HepG2 (cell line): ENCODE results near the gene FBLL1. TPM values are rescaled to one million over a fixed set of nuclear protein-coding genes. Genes with fewer than 3 reads are reported as not detected.

Experiments used
- AFF4 ChIP-seq: sonication (generic); formaldehyde crosslinking; IDR thresholded peaks from 2 replicates; pipeline ENCODE4 v1.4.0; 2020; ENCODE audit warnings: missing genetic modification reagents
- ATF7 ChIP-seq, 2 experiments: fragments of 450-650 bp in 1 of 2; sonication (generic) in 1 of 2; formaldehyde crosslinking in 1 of 2; IDR thresholded peaks; 2 replicates each; pipeline versions ENCODE4 v1.4.0 to v1.6.1; 2016 to 2020; ENCODE audit warnings: antibody characterized with exemption in 1 of 2, mild to moderate bottlenecking in 1 of 2, missing genetic modification reagents in 1 of 2
- CEBPG ChIP-seq: IDR thresholded peaks from 2 replicates; pipeline ENCODE4 v1.6.1; 2016
- CENPX ChIP-seq: sonication (generic); formaldehyde crosslinking; IDR thresholded peaks from 2 replicates; pipeline ENCODE4 v1.9.0; 2021; ENCODE audit warnings: mild to moderate bottlenecking, missing genetic modification reagents, moderate library complexity
- GATAD2A ChIP-seq: IDR thresholded peaks from 2 replicates; pipeline ENCODE4 v1.6.1; 2016
- HCFC1 ChIP-seq: fragments of 150-350 bp; IDR thresholded peaks from 2 replicates; pipeline ENCODE4 v1.6.1; 2014; ENCODE audit warnings: low read depth, low read length
- MBD4 ChIP-seq: IDR thresholded peaks from 2 replicates; pipeline ENCODE4 v1.6.1; 2012; ENCODE audit warnings: low read length, inconsistent platforms, borderline replicate concordance
- MED13 ChIP-seq: sonication (generic); formaldehyde crosslinking; IDR thresholded peaks from 2 replicates; pipeline ENCODE4 v1.5.0; 2020; ENCODE audit warnings: missing genetic modification reagents
- MLLT10 ChIP-seq: sonication (generic); formaldehyde crosslinking; IDR thresholded peaks from 2 replicates; pipeline ENCODE4 v1.4.0; 2020; ENCODE audit warnings: missing genetic modification reagents
- MYNN ChIP-seq: sonication (generic); formaldehyde crosslinking; IDR thresholded peaks from 2 replicates; pipeline ENCODE4 v1.4.0; 2020; ENCODE audit warnings: mild to moderate bottlenecking, low read depth, missing genetic modification reagents
- NFKB2 ChIP-seq: sonication (generic); formaldehyde crosslinking; IDR thresholded peaks from 2 replicates; pipeline ENCODE4 v1.4.0; 2020; ENCODE audit warnings: missing genetic modification reagents, borderline replicate concordance
- PHB2 ChIP-seq: fragments of 450-650 bp; IDR thresholded peaks from 2 replicates; pipeline ENCODE4 v1.6.1; 2018; ENCODE audit not compliant: partially characterized antibody
- REXO4 ChIP-seq: sonication (generic); formaldehyde crosslinking; IDR thresholded peaks from 2 replicates; pipeline ENCODE4 v1.8.0; 2022; ENCODE audit warnings: missing genetic modification reagents, mild to moderate bottlenecking, borderline replicate concordance
- SKIL ChIP-seq: sonication (generic); formaldehyde crosslinking; IDR thresholded peaks from 2 replicates; pipeline ENCODE4 v1.8.0; 2022; ENCODE audit warnings: missing genetic modification reagents, mild to moderate bottlenecking, moderate library complexity, borderline replicate concordance
- SOX6 ChIP-seq, 2 experiments: fragments of 450-650 bp in 1 of 2; sonication (generic) in 1 of 2; formaldehyde crosslinking in 1 of 2; IDR thresholded peaks; 2 replicates each; pipeline versions ENCODE4 v1.4.0 to v1.6.1; 2017 to 2020; ENCODE audit warnings: antibody characterized with exemption in 1 of 2, mild to moderate bottlenecking in 1 of 2, missing genetic modification reagents in 1 of 2
- SPEN ChIP-seq: sonication (generic); formaldehyde crosslinking; IDR thresholded peaks from 2 replicates; pipeline ENCODE4 v1.5.1; 2020; ENCODE audit warnings: low read depth, mild to moderate bottlenecking, missing genetic modification reagents
- SRSF9 ChIP-seq: fragments of 200-400 bp; formaldehyde crosslinking; IDR thresholded peaks from 2 replicates; pipeline ENCODE4 v1.6.1; 2018; ENCODE audit warnings: borderline replicate concordance, mild to moderate bottlenecking, low read depth, low read length; ENCODE audit not compliant: insufficient read depth, poor library complexity, severe bottlenecking
- ZNF20 ChIP-seq: sonication (generic); formaldehyde crosslinking; IDR thresholded peaks from 2 replicates; pipeline ENCODE4 v1.4.0; 2020; ENCODE audit warnings: mild to moderate bottlenecking, moderate library complexity, missing genetic modification reagents
- ZNF3 ChIP-seq: IDR thresholded peaks from 2 replicates; pipeline ENCODE4 v1.7.0; 2017; ENCODE audit warnings: inconsistent platforms
- ZNF33B ChIP-seq: sonication (generic); formaldehyde crosslinking; IDR thresholded peaks from 2 replicates; pipeline ENCODE4 v1.5.1; 2020; ENCODE audit warnings: mild to moderate bottlenecking, missing genetic modification reagents
- ZNF484 ChIP-seq: sonication (generic); formaldehyde crosslinking; IDR thresholded peaks from 2 replicates; pipeline ENCODE4 v1.5.1; 2020; ENCODE audit warnings: mild to moderate bottlenecking, low read depth, missing genetic modification reagents, borderline replicate concordance
- ZNF597 ChIP-seq: sonication (generic); formaldehyde crosslinking; IDR thresholded peaks from 2 replicates; pipeline ENCODE4 v1.5.0; 2020; ENCODE audit warnings: missing genetic modification reagents
- ZNF780A ChIP-seq: sonication (generic); formaldehyde crosslinking; IDR thresholded peaks from 2 replicates; pipeline ENCODE4 v1.8.0; 2022; ENCODE audit warnings: mild to moderate bottlenecking, missing genetic modification reagents, moderate library complexity
- ZSCAN21 ChIP-seq: sonication (generic); formaldehyde crosslinking; IDR thresholded peaks from 2 replicates; pipeline ENCODE4 v1.8.0; 2022; ENCODE audit warnings: mild to moderate bottlenecking, missing genetic modification reagents, moderate library complexity, borderline replicate concordance
- polyA plus RNA-seq, 8 experiments: library from polyadenylated mRNA; depleted of rRNA in 3 of 8; stranded (reverse) in 7 of 8; unstranded in 1 of 8; fragments of >200 nt; fragmentation: Illumina TruSeq in 4 of 8; extraction: Trizol in 4 of 8; gene quantifications; 2 replicates each; pipeline versions ENCODE4 v1.2.1 to v1.2.3, GENCODE V29; 2011 to 2016; ENCODE audit warnings: low read depth in 4 of 8, missing spikeins in 1 of 8, mixed read lengths in 1 of 8; ENCODE audit not compliant: insufficient read depth in 1 of 8
- total RNA-seq, 5 experiments: library from RNA; depleted of rRNA; stranded (reverse); fragments of >200 nt; fragmentation: Illumina TruSeq; extraction: Trizol; gene quantifications; 2 replicates each; pipeline ENCODE4 v1.2.3, GENCODE V29; 2016; ENCODE audit warnings: low read depth in 1 of 5

Gene FBLL1
- total and polyA plus RNA-seq, 2 of the 13 experiments (the other 11 are each of a cell fraction or from before 2014, with no cell fraction given): 0.17 to 0.18 TPM

GRCh38 chr5:168486136-168486879 lies 42.8 kb upstream of the FBLL1 start, which contains the start of gene RARS1 (continued):
- no peak for TF ChIP-seq ZNF3
- TF ChIP-seq PHB2: no peak
- TF ChIP-seq MLLT10: no peak
- TF ChIP-seq CEBPG (CRISPR knock-in tag): 0 out of 2 replicates have a peak, but pooled peaks have one; percentile 21
- TF ChIP-seq SRSF9: no peak
- TF ChIP-seq SPEN: peak; percentile 99
- no peak for TF ChIP-seq MYNN (CRISPR knock-in tag)
- TF ChIP-seq REXO4: no peak
- TF ChIP-seq ZNF780A: 0 out of 2 replicates have a peak, but pooled peaks have one; percentile 68
- peak; percentile 86; the same call in 1 of the 2 replicates for TF ChIP-seq NFKB2 (CRISPR knock-in tag)
- peak; percentile 51; the same call in 1 of the 2 replicates for TF ChIP-seq SKIL
- TF ChIP-seq ZNF484 (CRISPR knock-in tag): no peak
- no peak for TF ChIP-seq AFF4 (CRISPR knock-in tag)
- peak; percentile 82 for TF ChIP-seq ZNF33B (CRISPR knock-in tag)
- peak; percentile 82 for TF ChIP-seq GATAD2A (CRISPR knock-in tag)
- TF ChIP-seq ATF7 (IDR thresholded peaks at IDR 0.05): no peak
- no peak for TF ChIP-seq ATF7 (CRISPR knock-in tag; IDR thresholded peaks at IDR 0.05)
- TF ChIP-seq MED13 (CRISPR knock-in tag): peak; percentile 58; the same call in 1 of the 2 replicates
- TF ChIP-seq HCFC1: peak; percentile 76
- TF ChIP-seq ZSCAN21 (CRISPR knock-in tag): peak; percentile 80; the same call in 1 of the 2 replicates
- no peak for TF ChIP-seq ZNF597 (CRISPR knock-in tag)
- TF ChIP-seq ZNF20 (CRISPR knock-in tag): no peak
- no peak for TF ChIP-seq CENPX (CRISPR knock-in tag)
- TF ChIP-seq MBD4: no peak
- no peak for TF ChIP-seq SOX6 (IDR thresholded peaks at IDR 0.05)
- peak; percentile 73 for TF ChIP-seq SOX6 (CRISPR knock-in tag; IDR thresholded peaks at IDR 0.05)
